GM19328 (cell line): Measurements from ENCODE around the gene SORL1.
A peak's percentile ranks its signal among the peaks of the same experiment; 100 is the strongest.

Experiments
- ATAC-seq: cut with Tn5 transposase; IDR thresholded peaks from one replicate; pipeline ENCODE4 v1.9.1; 2021; ENCODE audit warnings: mild to moderate bottlenecking, moderate library complexity; ENCODE audit not compliant: unreplicated experiment

The SORL1 gene

GRCh38 chr11:121530257-121530656, 78.1 kb downstream of the SORL1 start:
- no peak for ATAC-seq

- no peak for ATAC-seq
Measured at GRCh38 chr11:121533601-121534000, 81.5 kb downstream of the SORL1 start.

- no peak for ATAC-seq
Measured at GRCh38 chr11:121534131-121535093, 82.3 kb downstream of the SORL1 start.

- no peak for ATAC-seq
Measured at GRCh38 chr11:121535129-121535796, 83.1 kb downstream of the SORL1 start.

- ATAC-seq = no peak
Measured at GRCh38 chr11:121536126-121536525, 84.0 kb downstream of the SORL1 start.

- ATAC-seq = peak; percentile 69
Measured at GRCh38 chr11:121538054-121538453, 85.9 kb downstream of the SORL1 start.

- no peak for ATAC-seq
Measured at GRCh38 chr11:121539000-121539399, 86.9 kb downstream of the SORL1 start.

DNA sequence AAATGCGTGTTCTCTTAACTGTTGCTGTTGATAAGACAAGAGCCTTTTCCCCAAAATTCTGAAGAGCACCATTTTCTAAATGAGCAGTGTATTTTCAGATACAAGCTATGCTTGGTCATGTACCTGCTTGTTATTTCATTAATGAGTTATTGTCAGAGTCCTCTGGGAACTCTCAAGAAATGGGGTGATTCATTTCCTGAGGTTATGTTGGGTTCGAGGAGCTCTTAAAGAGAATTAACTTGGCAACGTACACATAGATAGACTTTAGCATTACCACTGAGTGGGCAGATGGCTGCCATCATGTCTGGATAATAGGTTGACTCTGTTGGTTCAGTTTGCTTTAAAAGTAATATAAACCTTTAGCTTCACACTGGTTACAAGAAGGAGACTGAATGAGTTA, 88.5 kb downstream of the SORL1 start:
- no peak for ATAC-seq

DNA sequence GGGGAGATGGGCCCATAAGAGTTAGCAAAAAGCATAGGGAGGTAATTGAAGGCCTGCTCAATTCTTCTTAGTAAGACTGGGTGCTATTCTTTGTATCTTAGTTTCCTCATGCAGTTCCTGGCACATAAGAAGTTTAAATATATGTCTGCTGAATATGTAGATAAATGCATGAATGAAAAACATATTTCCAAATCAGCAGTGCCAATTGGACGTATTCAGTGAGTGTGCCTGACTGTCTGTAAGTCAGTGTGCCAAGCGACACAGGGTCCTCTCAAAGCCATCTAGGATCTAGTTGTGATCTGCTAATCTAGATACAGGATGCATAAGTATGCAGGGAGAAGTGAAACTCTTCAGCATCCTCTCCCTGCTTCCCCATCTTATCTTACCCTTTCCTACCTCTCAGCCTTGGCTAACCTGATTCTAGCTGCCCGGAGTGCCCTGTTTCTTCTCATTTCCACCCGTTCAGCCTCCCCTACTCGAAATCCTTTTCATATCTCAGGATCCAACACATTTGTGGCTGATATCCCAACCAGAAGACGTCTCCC, 91.8 kb downstream of the SORL1 start:
- no peak for ATAC-seq

GRCh38 chr11:121544956-121545355, 92.8 kb downstream of the SORL1 start:
- no peak for ATAC-seq

DNA sequence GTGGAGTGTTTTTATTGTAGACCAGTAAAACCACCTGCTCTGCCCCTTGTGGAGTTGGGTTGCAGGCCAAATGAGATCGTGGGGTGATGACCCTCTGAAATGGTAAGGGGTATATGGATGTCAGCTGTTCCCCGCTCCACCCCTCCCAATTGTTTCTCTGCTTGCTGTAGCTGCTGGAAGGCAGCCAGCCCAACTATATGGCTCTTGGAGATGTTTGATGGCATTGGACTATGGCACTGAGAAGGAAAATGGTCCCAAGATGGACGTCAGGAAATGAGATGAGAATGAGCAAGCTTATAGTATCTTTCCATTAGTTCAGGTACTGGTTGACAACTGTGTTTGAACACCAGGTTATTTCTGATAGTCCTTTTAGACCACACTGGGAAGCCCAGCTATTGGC, 95.5 kb downstream of the SORL1 start:
- no peak for ATAC-seq

DNA sequence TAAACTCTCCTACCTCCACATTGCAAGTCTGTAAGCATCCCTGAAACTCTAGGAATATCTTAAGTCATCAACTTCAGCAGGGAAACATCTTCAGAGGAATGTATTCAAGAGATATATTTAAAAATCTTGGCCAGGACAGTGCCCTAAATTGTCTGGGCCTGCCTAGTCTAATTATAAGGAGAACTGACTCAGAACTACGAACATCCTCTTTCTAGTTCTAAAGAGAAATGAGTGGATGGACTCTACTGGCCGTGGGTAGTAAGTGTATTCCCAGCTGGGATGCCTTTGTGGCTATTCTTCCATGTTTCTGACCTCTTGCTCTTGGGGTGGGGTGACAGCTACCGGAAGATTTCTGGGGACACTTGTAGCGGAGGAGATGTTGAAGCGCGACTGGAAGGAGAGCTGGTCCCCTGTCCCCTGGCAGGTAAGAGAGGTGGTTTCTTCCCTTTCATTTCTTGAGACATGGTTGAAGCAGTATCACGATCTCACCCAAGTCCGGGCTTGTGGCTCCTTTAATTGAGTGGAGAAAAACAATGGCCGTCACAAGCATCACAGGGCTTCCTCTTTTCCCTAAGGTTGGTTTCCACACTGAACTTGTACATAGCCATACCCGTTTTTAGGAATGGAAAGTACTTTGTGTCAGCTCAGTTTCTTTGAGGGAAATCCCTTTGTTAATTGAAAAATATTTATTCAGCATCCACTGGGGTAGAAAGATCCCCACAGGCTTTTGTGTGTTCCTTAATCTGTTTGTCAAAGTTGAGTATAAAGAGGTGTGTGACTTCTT, 98.3 kb downstream of the SORL1 start:
- ATAC-seq = no peak

GRCh38 chr11:121551463-121551862, 99.3 kb downstream of the SORL1 start:
- no peak for ATAC-seq

DNA sequence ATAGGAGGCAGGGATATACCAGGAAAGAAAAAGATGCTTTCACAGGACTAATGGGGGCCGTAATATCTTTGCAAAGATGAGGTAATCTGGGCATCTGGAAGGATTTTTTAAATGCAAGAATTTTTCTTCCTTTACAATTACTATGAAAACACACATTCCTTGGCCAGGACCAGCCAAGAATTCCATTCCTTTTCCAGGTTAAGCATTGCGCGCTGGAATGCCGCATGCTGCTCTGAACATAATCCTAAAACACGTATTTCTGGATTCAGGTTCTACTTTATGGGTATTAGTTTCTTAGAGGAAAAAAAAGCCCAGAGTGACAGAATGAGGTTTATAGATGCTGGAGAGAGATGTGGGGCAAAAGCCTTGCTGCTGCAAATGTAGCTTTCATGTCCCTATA, 100.0 kb downstream of the SORL1 start:
- ATAC-seq = no peak

- ATAC-seq = no peak
Measured at GRCh38 chr11:121552644-121553043, 100.5 kb downstream of the SORL1 start.

GRCh38 chr11:121553389-121553788, 101.3 kb downstream of the SORL1 start:
- no peak for ATAC-seq

DNA sequence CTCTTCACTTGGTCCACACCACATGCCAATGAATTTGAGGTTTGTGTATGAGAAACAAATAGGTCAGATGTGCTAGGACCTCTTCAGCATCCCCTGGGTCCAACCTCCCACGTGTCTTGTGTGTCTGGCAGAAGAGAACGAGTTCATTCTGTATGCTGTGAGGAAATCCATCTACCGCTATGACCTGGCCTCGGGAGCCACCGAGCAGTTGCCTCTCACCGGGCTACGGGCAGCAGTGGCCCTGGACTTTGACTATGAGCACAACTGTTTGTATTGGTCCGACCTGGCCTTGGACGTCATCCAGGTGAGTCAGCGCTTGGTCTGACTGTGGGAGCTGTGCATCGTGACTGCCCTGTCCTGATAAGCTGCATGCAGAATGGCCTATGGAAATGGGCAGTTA, 101.7 kb downstream of the SORL1 start:
- ATAC-seq = no peak

GRCh38 chr11:121554552-121554951, 102.4 kb downstream of the SORL1 start:
- no peak for ATAC-seq

- ATAC-seq = no peak
Measured at GRCh38 chr11:121555121-121555520, 103.0 kb downstream of the SORL1 start.

DNA sequence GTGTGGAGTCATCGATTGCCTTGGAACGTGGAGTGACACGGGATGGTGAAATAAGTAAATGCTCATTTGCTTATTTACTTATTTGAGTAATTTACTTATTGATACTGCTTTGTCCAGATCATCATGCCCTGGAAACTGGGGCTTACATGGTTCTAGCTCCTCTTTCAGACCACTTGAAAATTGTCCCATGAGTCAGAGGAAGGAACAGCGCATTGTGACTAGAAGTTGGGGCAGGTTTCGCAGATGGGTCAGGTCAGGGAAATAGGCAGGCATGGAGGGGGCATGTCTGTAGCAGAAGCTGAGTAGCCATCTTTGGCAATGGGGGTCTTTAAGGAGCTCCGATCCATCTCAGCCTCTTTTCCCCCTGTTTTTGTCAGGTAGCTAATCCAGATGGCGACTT, 104.8 kb downstream of the SORL1 start:
- ATAC-seq = no peak

- ATAC-seq = peak; percentile 77
Measured at GRCh38 chr11:121557348-121557747, 105.2 kb downstream of the SORL1 start.
